Activated T-cell treated with anti-CD3 and anti-CD28 coated beads, Interleukin-2, amount 50 U/mL, for 24 hours (primary cell): ENCODE data around the gene ACLY.

Source experiments
- DNase-seq: peaks from one replicate; pipeline ENCODE4 v3.0.0-alpha.2; 2020
- H3K27ac Mint-ChIP-seq: 2 replicates; pipeline ENCODE4 v1.8.0; 2020; ENCODE audit warnings: mild to moderate bottlenecking, mixed read lengths
- H3K27me3 Mint-ChIP-seq: 2 replicates; pipeline ENCODE4 v1.8.0; 2020; ENCODE audit warnings: mixed read lengths
- H3K36me3 Mint-ChIP-seq: 2 replicates; pipeline ENCODE4 v1.8.0; 2020; ENCODE audit warnings: low read depth, mixed read lengths
- H3K4me1 Mint-ChIP-seq: 2 replicates; pipeline ENCODE4 v1.8.0; 2020; ENCODE audit warnings: low read depth, mixed read lengths
- H3K4me3 Mint-ChIP-seq: 2 replicates; pipeline ENCODE4 v1.8.0; 2020; ENCODE audit warnings: mild to moderate bottlenecking, moderate library complexity, mixed read lengths
- H3K9me3 Mint-ChIP-seq: 2 replicates; pipeline ENCODE4 v1.8.0; 2020; ENCODE audit warnings: mixed read lengths

Gene ACLY

DNA sequence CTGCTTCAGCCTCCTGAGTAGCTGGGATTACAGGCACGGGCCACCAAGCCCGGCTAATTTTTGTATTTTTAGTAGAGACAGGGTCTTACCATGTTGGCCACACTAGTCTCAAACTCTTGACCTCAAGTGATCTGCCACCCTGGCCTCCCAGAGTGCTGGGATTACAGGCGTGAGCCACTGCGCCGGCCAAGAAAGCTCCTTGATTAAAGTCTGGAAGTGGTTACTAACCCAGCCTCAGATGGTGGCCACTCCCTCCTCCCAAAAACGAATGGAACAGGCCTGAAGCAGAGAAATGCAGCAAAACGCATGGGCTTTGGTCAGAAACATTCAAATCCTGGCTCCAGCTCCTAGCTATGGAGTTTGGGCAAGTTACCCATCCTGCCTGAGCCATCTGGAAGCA is 94.7 kb downstream of the ACLY start:
- Mint-ChIP-seq H3K27me3 (no peaks in the 10 kb centered on the region), H3K4me1 (no peaks in the 10 kb centered on the region), H3K27ac (no peak overlapping the region), H3K36me3 (peaks cover 39% of the 10 kb centered on the region), H3K4me3 (no peak overlapping the region), H3K9me3 (no peaks in the 10 kb centered on the region)
- no peak for DNase-seq

DNA sequence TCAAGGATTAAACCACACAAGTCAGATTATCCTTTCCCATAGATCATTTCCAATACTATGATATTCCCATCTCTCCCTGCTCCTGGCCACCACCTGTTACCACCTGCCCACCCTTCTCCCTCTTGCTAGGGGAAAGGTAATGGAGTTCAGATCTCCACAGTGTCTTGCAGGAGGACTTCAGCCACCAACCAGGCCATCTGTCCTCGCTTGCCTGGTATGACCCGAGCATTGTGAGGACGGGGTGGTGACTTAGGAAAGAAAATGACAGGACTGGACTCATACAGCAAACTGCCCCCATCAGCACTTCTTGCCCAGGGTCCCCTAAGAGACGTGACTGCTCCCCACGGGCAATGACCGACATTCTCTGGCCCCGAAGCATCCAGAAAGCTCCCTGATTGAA is 95.2 kb downstream of the ACLY start:
- H3K9me3 Mint-ChIP-seq, result no peaks in the 10 kb centered on the region
- no peak overlapping the region for H3K4me3 Mint-ChIP-seq
- no peaks in the 10 kb centered on the region for H3K4me1 Mint-ChIP-seq
- peaks cover 35% of the 10 kb centered on the region for H3K36me3 Mint-ChIP-seq
- H3K27me3 Mint-ChIP-seq, result no peaks in the 10 kb centered on the region
- no peak for DNase-seq
- no peak overlapping the region for H3K27ac Mint-ChIP-seq

DNA sequence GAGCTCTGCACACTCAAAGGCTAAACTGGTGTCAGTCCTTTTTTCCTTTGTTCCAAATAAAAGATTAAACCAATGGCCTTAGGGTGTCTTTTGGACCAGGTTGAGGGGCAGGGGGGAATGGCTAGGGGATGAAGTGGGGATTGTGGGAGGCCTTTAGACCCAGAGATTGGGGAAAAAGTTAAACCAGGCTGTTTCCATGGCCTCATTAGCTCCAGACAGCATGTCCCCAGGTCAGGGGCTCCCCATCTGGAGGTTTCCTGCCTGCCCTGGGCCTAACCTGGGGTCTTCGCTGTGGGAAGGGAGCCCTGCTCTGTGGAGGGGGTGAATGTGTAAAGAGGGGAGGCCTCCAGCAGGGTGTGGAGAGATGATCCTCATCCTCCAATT is 95.6 kb downstream of the ACLY start:
- no peak overlapping the region for H3K4me3 Mint-ChIP-seq
- no peaks in the 10 kb centered on the region for H3K27me3 Mint-ChIP-seq
- H3K27ac Mint-ChIP-seq, result no peak overlapping the region
- H3K36me3 Mint-ChIP-seq, result peaks cover 30% of the 10 kb centered on the region
- H3K4me1 Mint-ChIP-seq, result no peaks in the 10 kb centered on the region
- no peaks in the 10 kb centered on the region for H3K9me3 Mint-ChIP-seq
- no peak for DNase-seq

DNA sequence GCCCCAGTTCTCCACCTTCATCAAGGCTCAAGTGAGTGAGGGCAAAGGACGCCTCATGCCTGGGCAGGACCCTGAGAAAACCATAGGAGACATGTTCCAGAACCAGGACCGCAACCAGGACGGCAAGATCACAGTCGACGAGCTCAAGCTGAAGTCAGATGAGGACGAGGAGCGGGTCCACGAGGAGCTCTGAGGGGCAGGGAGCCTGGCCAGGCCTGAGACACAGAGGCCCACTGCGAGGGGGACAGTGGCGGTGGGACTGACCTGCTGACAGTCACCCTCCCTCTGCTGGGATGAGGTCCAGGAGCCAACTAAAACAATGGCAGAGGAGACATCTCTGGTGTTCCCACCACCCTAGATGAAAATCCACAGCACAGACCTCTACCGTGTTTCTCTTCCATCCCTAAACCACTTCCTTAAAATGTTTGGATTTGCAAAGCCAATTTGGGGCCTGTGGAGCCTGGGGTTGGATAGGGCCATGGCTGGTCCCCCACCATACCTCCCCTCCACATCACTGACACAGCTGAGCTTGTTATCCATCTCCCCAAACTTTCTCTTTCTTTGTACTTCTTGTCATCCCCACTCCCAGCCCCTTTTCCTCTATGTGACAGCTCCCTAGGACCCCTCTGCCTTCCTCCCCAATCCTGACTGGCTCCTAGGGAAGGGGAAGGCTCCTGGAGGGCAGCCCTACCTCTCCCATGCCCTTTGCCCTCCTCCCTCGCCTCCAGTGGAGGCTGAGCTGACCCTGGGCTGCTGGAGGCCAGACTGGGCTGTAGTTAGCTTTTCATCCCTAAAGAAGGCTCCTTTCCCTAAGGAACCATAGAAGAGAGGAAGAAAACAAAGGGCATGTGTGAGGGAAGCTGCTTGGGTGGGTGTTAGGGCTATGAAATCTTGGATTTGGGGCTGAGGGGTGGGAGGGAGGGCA is 96.3 kb downstream of the ACLY start:
- DNase-seq, result no peak
- H3K27ac Mint-ChIP-seq, result no peak overlapping the region

GRCh38 chr17:41821776-41822175 is 97.0 kb downstream of the ACLY start:
- no peak for DNase-seq

More for the DNA sequence above, 96.3 kb downstream of the ACLY start:
- Mint-ChIP-seq H3K27me3 (no peaks in the 10 kb centered on the region), H3K9me3 (no peaks in the 10 kb centered on the region), H3K36me3 (peaks cover 24% of the 10 kb centered on the region), H3K4me3 (no peak overlapping the region), H3K4me1 (no peaks in the 10 kb centered on the region)

GRCh38 chr17:41818024-41818423 is 100.7 kb downstream of the ACLY start:
- Mint-ChIP-seq H3K27ac (no peak overlapping the region), H3K27me3 (peaks cover 4% of the 10 kb centered on the region), H3K4me3 (no peak overlapping the region), H3K36me3 (no peaks in the 10 kb centered on the region), H3K4me1 (peaks cover 1% of the 10 kb centered on the region), H3K9me3 (no peaks in the 10 kb centered on the region)
- DNase-seq, result no peak

More at GRCh38 chr17:41821776-41822175, 97.0 kb downstream of the ACLY start:
- H3K27ac Mint-ChIP-seq, result no peak overlapping the region
- peaks cover 20% of the 10 kb centered on the region for H3K36me3 Mint-ChIP-seq
- H3K9me3 Mint-ChIP-seq, result no peaks in the 10 kb centered on the region
- no peak overlapping the region for H3K4me3 Mint-ChIP-seq
- H3K4me1 Mint-ChIP-seq, result no peaks in the 10 kb centered on the region
- H3K27me3 Mint-ChIP-seq, result no peaks in the 10 kb centered on the region
